ENCODE data around the gene C18orf32. TPM values are rescaled to one million over a fixed set of nuclear protein-coding genes. Genes with fewer than 3 reads are reported as not detected.

C18orf32 gene
- total and polyA plus RNA-seq, 2 experiments from 2014 or later = 77.9 to 105 TPM

- Histone ChIP-seq H3K27ac (no peak overlapping the region), H3K4me3 (peak overlapping the region; percentile 29), H3K36me3 (replicated peaks; ENCODE audit: insufficient read depth, low read depth) (no peaks in the 10 kb centered on the region), H4K20me1 (ENCODE audit: insufficient read depth, poor library complexity, severe bottlenecking) (peaks cover 5% of the 10 kb centered on the region), H3K4me1 (ENCODE audit: insufficient read depth) (peaks cover 7% of the 10 kb centered on the region), H3K9me3 (ENCODE audit: low read depth) (no peaks in the 10 kb centered on the region), H3K79me2 (peaks cover 39% of the 10 kb centered on the region), H3K9me2 (replicated peaks; ENCODE audit: insufficient read depth) (no peaks in the 10 kb centered on the region), H2AFZ (peak overlapping the region; percentile 98), H3K4me2 (peak overlapping the region; percentile 89), H3K27me3 (no peaks in the 10 kb centered on the region)
- WGBS (ENCODE audit: low lambda C conversion rate, missing lambda C conversion rate) = 76% methylated on average over 19 of the region's 19 CpGs
- DNase-seq (ENCODE audit: low spot score) = no peak
- TF ChIP-seq CTCF (IDR thresholded peaks at IDR 0.05; ENCODE audit: poor library complexity) (no peak), EZH2 (IDR thresholded peaks at IDR 0.05; ENCODE audit: borderline replicate concordance) (no peak), EZH2phosphoT487 (IDR thresholded peaks at IDR 0.05; ENCODE audit: low read depth, severe bottlenecking, unreplicated experiment) (no peak)
Measured at GRCh38 chr18:49460976-49461601, 25.9 kb downstream of the C18orf32 start.

- WGBS (ENCODE audit: low lambda C conversion rate, missing lambda C conversion rate) = 26% methylated on average over 16 of the region's 16 CpGs
- H2AFZ ChIP-seq = peak overlapping the region; percentile 98
Measured at GRCh38 chr18:49459404-49460171, 27.4 kb downstream of the C18orf32 start.

GRCh38 chr18:49457616-49458015 is 29.4 kb downstream of the C18orf32 start:
- H3K36me3 ChIP-seq (replicated peaks; ENCODE audit: insufficient read depth, low read depth) = no peaks in the 10 kb centered on the region
- TF ChIP-seq EZH2phosphoT487 (IDR thresholded peaks at IDR 0.05; ENCODE audit: low read depth, severe bottlenecking, unreplicated experiment) (no peak), EZH2 (IDR thresholded peaks at IDR 0.05; ENCODE audit: borderline replicate concordance) (no peak), CTCF (IDR thresholded peaks at IDR 0.05; ENCODE audit: poor library complexity) (no peak)

More at GRCh38 chr18:49459404-49460171, 27.4 kb downstream of the C18orf32 start:
- Histone ChIP-seq H4K20me1 (ENCODE audit: insufficient read depth, poor library complexity, severe bottlenecking) (peaks cover 5% of the 10 kb centered on the region), H3K27me3 (no peaks in the 10 kb centered on the region), H3K79me2 (peaks cover 54% of the 10 kb centered on the region), H3K9me3 (ENCODE audit: low read depth) (no peaks in the 10 kb centered on the region), H3K4me3 (peak overlapping the region; percentile 94), H3K9me2 (replicated peaks; ENCODE audit: insufficient read depth) (no peaks in the 10 kb centered on the region), H3K27ac (peak overlapping the region; percentile 84), H3K4me2 (peak overlapping the region; percentile 89), H3K36me3 (replicated peaks; ENCODE audit: insufficient read depth, low read depth) (no peaks in the 10 kb centered on the region), H3K4me1 (ENCODE audit: insufficient read depth) (peaks cover 7% of the 10 kb centered on the region)
- no peak for DNase-seq (ENCODE audit: low spot score)
- TF ChIP-seq EZH2 (IDR thresholded peaks at IDR 0.05; ENCODE audit: borderline replicate concordance) (no peak), EZH2phosphoT487 (IDR thresholded peaks at IDR 0.05; ENCODE audit: low read depth, severe bottlenecking, unreplicated experiment) (no peak), CTCF (IDR thresholded peaks at IDR 0.05; ENCODE audit: poor library complexity) (no peak)

More at GRCh38 chr18:49457616-49458015, 29.4 kb downstream of the C18orf32 start:
- WGBS (ENCODE audit: low lambda C conversion rate, missing lambda C conversion rate) = 91% methylated on average over 4 of the region's 4 CpGs
- peaks cover 5% of the 10 kb centered on the region for H4K20me1 ChIP-seq (ENCODE audit: insufficient read depth, poor library complexity, severe bottlenecking)
- H3K27ac ChIP-seq = no peak overlapping the region
- no peak overlapping the region for H2AFZ ChIP-seq
- no peak overlapping the region for H3K4me3 ChIP-seq
- DNase-seq (ENCODE audit: low spot score) = no peak
- H3K9me2 ChIP-seq (replicated peaks; ENCODE audit: insufficient read depth) = no peaks in the 10 kb centered on the region
- peaks cover 7% of the 10 kb centered on the region for H3K4me1 ChIP-seq (ENCODE audit: insufficient read depth)
- no peaks in the 10 kb centered on the region for H3K9me3 ChIP-seq (ENCODE audit: low read depth)
- H3K4me2 ChIP-seq = no peak overlapping the region
- H3K79me2 ChIP-seq = peaks cover 72% of the 10 kb centered on the region
- no peaks in the 10 kb centered on the region for H3K27me3 ChIP-seq
